Liver (tissue), 10 donors: ENCODE results near the gene SNX5. TPM values are rescaled to one million over a fixed set of nuclear protein-coding genes. Genes with fewer than 3 reads are reported as not detected.

Experiments
- DNase-seq: peaks from one replicate; pipeline ENCODE4 v3.0.0-alpha.2; 2017; ENCODE audit warnings: low spot score
- H3K27ac ChIP-seq, 2 donors: one replicate each; pipeline ENCODE4 v1.7.0; 2013; ENCODE audit warnings: inconsistent platforms in 2 of 2, low read length in 2 of 2, control low read depth in 1 of 2, low read depth in 1 of 2, mild to moderate bottlenecking in 1 of 2
- H3K27me3 ChIP-seq, 4 donors: one replicate each; pipeline versions ENCODE4 v1.6.1 to v1.7.0; 2013; ENCODE audit warnings: low read length in 3 of 4, inconsistent platforms in 1 of 4, mild to moderate bottlenecking in 1 of 4, moderate library complexity in 1 of 4; ENCODE audit not compliant: control insufficient read depth in 4 of 4, insufficient read depth in 4 of 4
- H3K36me3 ChIP-seq, 4 donors: one replicate each; pipeline versions ENCODE4 v1.6.1 to v1.7.0; 2013; ENCODE audit warnings: low read length in 3 of 4, mild to moderate bottlenecking in 3 of 4, low read depth in 1 of 4, moderate library complexity in 1 of 4; ENCODE audit not compliant: control insufficient read depth in 4 of 4, insufficient read depth in 3 of 4
- H3K4me1 ChIP-seq, 4 donors: one replicate each; pipeline versions ENCODE4 v1.6.1 to v1.7.0; 2013; ENCODE audit warnings: low read length in 3 of 4, mild to moderate bottlenecking in 3 of 4, moderate library complexity in 1 of 4; ENCODE audit not compliant: control insufficient read depth in 4 of 4, insufficient read depth in 4 of 4
- H3K4me3 ChIP-seq, 3 donors: one replicate each; pipeline versions ENCODE4 v1.6.1 to v1.7.0; 2013; ENCODE audit warnings: low read length in 3 of 3, control low read depth in 1 of 3, low read depth in 1 of 3, mild to moderate bottlenecking in 1 of 3
- H3K9ac ChIP-seq, 2 donors: one replicate each; pipeline ENCODE4 v1.7.0; 2013; ENCODE audit warnings: low read length in 2 of 2, mild to moderate bottlenecking in 2 of 2, moderate library complexity in 2 of 2, control low read depth in 1 of 2, low read depth in 1 of 2
- H3K9me3 ChIP-seq, 4 donors: one replicate each; pipeline versions ENCODE4 v1.6.1 to v1.7.0; 2013; ENCODE audit warnings: low read length in 3 of 4; ENCODE audit not compliant: control insufficient read depth in 4 of 4
- ATF3 ChIP-seq: IDR thresholded peaks from 2 replicates; pipeline ENCODE4 v1.6.1; 2016; ENCODE audit warnings: antibody characterized with exemption
- HNF4A ChIP-seq, 2 donors: conservative IDR thresholded peaks; 2 replicates each; pipeline ENCODE4 v1.6.1; 2016; ENCODE audit warnings: antibody characterized with exemption in 2 of 2, mild to moderate bottlenecking in 2 of 2
- JUND ChIP-seq, 2 donors: IDR thresholded peaks; 2 replicates each; pipeline ENCODE4 v1.6.1; 2016; ENCODE audit warnings: antibody characterized with exemption in 2 of 2
- MAX ChIP-seq: IDR thresholded peaks from 2 replicates; pipeline ENCODE4 v1.6.1; 2016; ENCODE audit warnings: antibody characterized with exemption
- RXRA ChIP-seq, 2 donors: IDR thresholded peaks; 2 replicates each; pipeline ENCODE4 v1.6.1; 2017 to 2018; ENCODE audit warnings: antibody characterized with exemption in 2 of 2, mild to moderate bottlenecking in 1 of 2
- SP1 ChIP-seq: IDR thresholded peaks from 2 replicates; pipeline ENCODE4 v1.6.1; 2018; ENCODE audit warnings: antibody characterized with exemption, mild to moderate bottlenecking
- WGBS: extraction: QIAGEN DNeasy Blood & Tissue Kit; methylation state at CpG from one replicate; pipeline ENCODE4 v1.1.7; 2013; 5-methylcytosine and 5-hydroxymethylcytosine counted together
- polyA plus RNA-seq, 2 donors: library from polyadenylated mRNA; stranded (reverse) in 1 of 2; unstranded in 1 of 2; fragments of 200-250 nt in 1 of 2; fragments of >200 nt in 1 of 2; fragmentation: Nextera tagmentation in 1 of 2; extraction: Ambion mirVana in 1 of 2; gene quantifications; one replicate each; pipeline versions ENCODE4 v1.2.1 to v1.2.3, GENCODE V29; 2013 to 2015
- small RNA-seq: library from RNA; depleted of rRNA; stranded (forward); fragments of <200 nt; gene quantifications from one replicate; pipeline ENCODE3, GENCODE V24; 2014
- total RNA-seq, 2 donors: library from RNA; depleted of rRNA; stranded (reverse); fragments of >200 nt; gene quantifications; one replicate each; pipeline ENCODE4 v1.2.3, GENCODE V29; 2014
- donor health status: healthy.
- donor health status: healthy.
- donor health status: healthy.
- donor health status: healthy.
- donor health status: healthy.

Gene SNX5
- total and polyA plus RNA-seq, 4 donors, result 32.8 to 77.8 (median 46.2) TPM

- 38% methylated on average over 2 of the region's 2 CpGs for WGBS
- H3K27ac ChIP-seq, result peak overlapping the region in 1 of 2 donors; percentile 42
Measured at GRCh38 chr20:17892189-17892938, 76.2 kb downstream of the SNX5 start.

More at GRCh38 chr20:17892189-17892938, 76.2 kb downstream of the SNX5 start:
- TF ChIP-seq HNF4A (conservative IDR thresholded peaks at IDR 0.05) (peak; percentile 69 to 75), MAX (no peak), RXRA (IDR thresholded peaks at IDR 0.05) (peak in 1 of 2 donors; percentile 22), ATF3 (no peak), SP1 (peak; percentile 6), JUND (IDR thresholded peaks at IDR 0.05) (peak in 1 of 2 donors; percentile 7)
- peaks cover 2 to 6% (median 3%) of the 10 kb centered on the region in 4 donors for H3K9me3 ChIP-seq
- peaks cover 2 to 39% (median 14%) of the 10 kb centered on the region in 4 donors for H3K4me1 ChIP-seq
- H3K36me3 ChIP-seq, result no peaks in the 10 kb centered on the region
- no peaks in the 10 kb centered on the region for H3K27me3 ChIP-seq
- no peak for DNase-seq
- H3K4me3 ChIP-seq, result no peak overlapping the region
- H3K9ac ChIP-seq, result no peak overlapping the region

Small RNAs within 50 kb of the gene (small RNA-seq; reads per million reads assigned to genes)
- not detected for gene RNU6-192P
- 618 reads per million, percentile 99 among the genes with 10 or more reads in this experiment for gene SNORD17

Other genes starting within 250 kb of the SNX5 start
- 10 to 100 TPM in 1 of 2 donors, 1 to 10 TPM in 1; 5.9 to 26.8 TPM for gene MGME1, start 224 bp upstream of the SNX5 start, total RNA-seq
- 1 to 10 TPM; 4.2 to 7.5 TPM for gene MGME1, start 224 bp upstream of the SNX5 start, polyA plus RNA-seq
- under 1 TPM in 1 of 2 donors, not detected in 1; 0.17 TPM for gene OVOL2, start 89.1 kb upstream of the SNX5 start, total RNA-seq
- under 1 TPM in 1 of 2 donors, not detected in 1; 0.13 TPM for gene OVOL2, start 89.1 kb upstream of the SNX5 start, polyA plus RNA-seq
- gene KAT14, start 169.1 kb upstream of the SNX5 start, total RNA-seq, result 10 to 100 TPM in 1 of 2 donors, 1 to 10 TPM in 1; 5.5 to 10.2 TPM
- gene KAT14, start 169.1 kb upstream of the SNX5 start, polyA plus RNA-seq, result 1 to 10 TPM; 6.1 to 6.4 TPM
- gene PET117, start 169.1 kb upstream of the SNX5 start, total RNA-seq, result 10 to 100 TPM in 1 of 2 donors, 1 to 10 TPM in 1; 3.5 to 10.2 TPM
- 1 to 10 TPM; 7.4 to 10.0 TPM for gene PET117, start 169.1 kb upstream of the SNX5 start, polyA plus RNA-seq